ENCODE measurements around the gene APMAP. TPM values are rescaled to one million over a fixed set of nuclear protein-coding genes. Genes with fewer than 3 reads are reported as not detected.

APMAP gene
- total RNA-seq, 2 donors from 2014 or later = 43.9 to 63.3 TPM

- H3K27ac ChIP-seq = no peak overlapping the region
- no peak for TF ChIP-seq CTCF (IDR thresholded peaks at IDR 0.05)
- H3K4me3 ChIP-seq = no peak overlapping the region
- no peak overlapping the region for H3K9ac ChIP-seq (ENCODE audit: low read depth in 2 of 2, low read length in 2 of 2)
- no peaks in the 10 kb centered on the region for H3K4me1 ChIP-seq
- H3K9me3 ChIP-seq = no peaks in the 10 kb centered on the region
- intact Hi-C loops (cut with DNase I) = no loop called here
- H3K27me3 ChIP-seq = no peaks in the 10 kb centered on the region
- no peaks in the 10 kb centered on the region for H3K36me3 ChIP-seq
- DNase-seq = no peak
Measured at GRCh38 chr20:24963672-24964505, 28.7 kb downstream of the APMAP start.

GRCh38 chr20:24962510-24962909, 30.0 kb downstream of the APMAP start:
- no peaks in the 10 kb centered on the region for H3K27me3 ChIP-seq
- H3K4me3 ChIP-seq = no peak overlapping the region
- H3K27ac ChIP-seq = no peak overlapping the region
- no peak for DNase-seq
- no peaks in the 10 kb centered on the region for H3K4me1 ChIP-seq
- H3K9ac ChIP-seq (ENCODE audit: low read depth in 2 of 2, low read length in 2 of 2) = no peak overlapping the region
- TF ChIP-seq CTCF (IDR thresholded peaks at IDR 0.05) = no peak
- H3K36me3 ChIP-seq = no peaks in the 10 kb centered on the region
- intact Hi-C loops (cut with DNase I) = no loop called here
- H3K9me3 ChIP-seq = no peaks in the 10 kb centered on the region

GRCh38 chr20:24962182-24962492, 30.4 kb downstream of the APMAP start:
- TF ChIP-seq CTCF (IDR thresholded peaks at IDR 0.05) = no peak
- H3K9ac ChIP-seq (ENCODE audit: low read depth in 2 of 2, low read length in 2 of 2) = no peak overlapping the region
- H3K27me3 ChIP-seq = no peaks in the 10 kb centered on the region
- DNase-seq = no peak
- intact Hi-C loops (cut with DNase I) = no loop called here
- no peaks in the 10 kb centered on the region for H3K4me1 ChIP-seq
- H3K4me3 ChIP-seq = no peak overlapping the region
- no peak overlapping the region for H3K27ac ChIP-seq
- no peaks in the 10 kb centered on the region for H3K9me3 ChIP-seq
- no peaks in the 10 kb centered on the region for H3K36me3 ChIP-seq

- intact Hi-C loops (cut with DNase I) = no loop called here
- no peak overlapping the region for H3K27ac ChIP-seq
- no peak for TF ChIP-seq CTCF (IDR thresholded peaks at IDR 0.05)
- no peaks in the 10 kb centered on the region for H3K4me1 ChIP-seq
- H3K4me3 ChIP-seq = no peak overlapping the region
- DNase-seq = no peak
- H3K36me3 ChIP-seq = no peaks in the 10 kb centered on the region
- H3K27me3 ChIP-seq = no peaks in the 10 kb centered on the region
- H3K9ac ChIP-seq (ENCODE audit: low read depth in 2 of 2, low read length in 2 of 2) = no peak overlapping the region
- no peaks in the 10 kb centered on the region for H3K9me3 ChIP-seq
Measured at GRCh38 chr20:24961384-24962181, 31.0 kb downstream of the APMAP start.

GRCh38 chr20:24960861-24961260, 31.7 kb downstream of the APMAP start:
- Histone ChIP-seq H3K9ac (ENCODE audit: low read depth in 2 of 2, low read length in 2 of 2) (no peak overlapping the region), H3K4me3 (no peak overlapping the region), H3K27ac (no peak overlapping the region), H3K27me3 (no peaks in the 10 kb centered on the region), H3K4me1 (no peaks in the 10 kb centered on the region), H3K36me3 (no peaks in the 10 kb centered on the region), H3K9me3 (no peaks in the 10 kb centered on the region)
- no peak for TF ChIP-seq CTCF (IDR thresholded peaks at IDR 0.05)
- intact Hi-C loops (cut with DNase I) = no loop called here
- DNase-seq = no peak
